Right atrium auricular region (tissue), 2 donors: ENCODE data around the gene IVD. TPM values are rescaled to one million over a fixed set of nuclear protein-coding genes. Genes with fewer than 3 reads are reported as not detected.

Experiments used
- DNase-seq: peaks from one replicate; pipeline ENCODE4 v3.0.0-alpha.2; 2019; ENCODE audit warnings: low spot score
- H3K27ac ChIP-seq, 2 donors: fragments of 200-600 bp; sonication (generic); 1 replicate in 1 of 2; 2 replicates in 1 of 2; pipeline ENCODE4 v1.5.1; 2016 to 2019
- H3K27me3 ChIP-seq, 2 donors: fragments of 200-600 bp; sonication (generic); one replicate each; pipeline versions ENCODE4 v1.5.1 to v1.6.0; 2017 to 2019
- H3K36me3 ChIP-seq: fragments of 200-600 bp; sonication (generic); one replicate; pipeline ENCODE4 v1.5.1; 2016
- H3K4me1 ChIP-seq, 2 donors: fragments of 200-600 bp; sonication (generic); one replicate each; pipeline versions ENCODE4 v1.5.1 to v1.6.0; 2017 to 2019
- H3K4me3 ChIP-seq, 2 donors: fragments of 200-600 bp; sonication (generic); 1 replicate in 1 of 2; 2 replicates in 1 of 2; pipeline ENCODE4 v1.5.1; 2017 to 2019; ENCODE audit warnings: mild to moderate bottlenecking in 1 of 2, moderate library complexity in 1 of 2
- H3K9me3 ChIP-seq, 2 donors: fragments of 200-600 bp; sonication (generic); one replicate each; pipeline ENCODE4 v1.5.1; 2019
- total RNA-seq, 2 donors: library from RNA; depleted of rRNA; stranded (reverse); fragments of >200 nt; gene quantifications; one replicate each; pipeline ENCODE4 v1.1.0, GENCODE V29; 2016
- TF ChIP-seq, protein P1 (sequence below), 2 donors: fragments of 200-600 bp; sonication (generic); IDR thresholded peaks; one replicate each; pipeline ENCODE4 v1.5.1; 2019; ENCODE audit warnings: antibody characterized with exemption in 2 of 2

IVD gene
- total RNA-seq, 2 donors from 2014 or later = 49.1 to 65.3 TPM

GRCh38 chr15:40407330-40407990, 1.9 kb downstream of the IVD start:
- TF ChIP-seq, protein P1, sequence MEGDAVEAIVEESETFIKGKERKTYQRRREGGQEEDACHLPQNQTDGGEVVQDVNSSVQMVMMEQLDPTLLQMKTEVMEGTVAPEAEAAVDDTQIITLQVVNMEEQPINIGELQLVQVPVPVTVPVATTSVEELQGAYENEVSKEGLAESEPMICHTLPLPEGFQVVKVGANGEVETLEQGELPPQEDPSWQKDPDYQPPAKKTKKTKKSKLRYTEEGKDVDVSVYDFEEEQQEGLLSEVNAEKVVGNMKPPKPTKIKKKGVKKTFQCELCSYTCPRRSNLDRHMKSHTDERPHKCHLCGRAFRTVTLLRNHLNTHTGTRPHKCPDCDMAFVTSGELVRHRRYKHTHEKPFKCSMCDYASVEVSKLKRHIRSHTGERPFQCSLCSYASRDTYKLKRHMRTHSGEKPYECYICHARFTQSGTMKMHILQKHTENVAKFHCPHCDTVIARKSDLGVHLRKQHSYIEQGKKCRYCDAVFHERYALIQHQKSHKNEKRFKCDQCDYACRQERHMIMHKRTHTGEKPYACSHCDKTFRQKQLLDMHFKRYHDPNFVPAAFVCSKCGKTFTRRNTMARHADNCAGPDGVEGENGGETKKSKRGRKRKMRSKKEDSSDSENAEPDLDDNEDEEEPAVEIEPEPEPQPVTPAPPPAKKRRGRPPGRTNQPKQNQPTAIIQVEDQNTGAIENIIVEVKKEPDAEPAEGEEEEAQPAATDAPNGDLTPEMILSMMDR (IDR thresholded peaks at IDR 0.05) = no peak
- H3K4me3 ChIP-seq = no peak overlapping the region
- no peak for DNase-seq
- peaks cover 20% of the 10 kb centered on the region for H3K36me3 ChIP-seq
- H3K27ac ChIP-seq = no peak overlapping the region
- H3K4me1 ChIP-seq = peaks cover 0 to 25% of the 10 kb centered on the region in 2 donors
- H3K27me3 ChIP-seq = no peaks in the 10 kb centered on the region
- H3K9me3 ChIP-seq = no peaks in the 10 kb centered on the region

- H3K9me3 ChIP-seq = no peaks in the 10 kb centered on the region
- peaks cover 27% of the 10 kb centered on the region for H3K36me3 ChIP-seq
These were observed 3.8 kb downstream of the IVD start for GRCh38 chr15:40409366-40409765.

DNA sequence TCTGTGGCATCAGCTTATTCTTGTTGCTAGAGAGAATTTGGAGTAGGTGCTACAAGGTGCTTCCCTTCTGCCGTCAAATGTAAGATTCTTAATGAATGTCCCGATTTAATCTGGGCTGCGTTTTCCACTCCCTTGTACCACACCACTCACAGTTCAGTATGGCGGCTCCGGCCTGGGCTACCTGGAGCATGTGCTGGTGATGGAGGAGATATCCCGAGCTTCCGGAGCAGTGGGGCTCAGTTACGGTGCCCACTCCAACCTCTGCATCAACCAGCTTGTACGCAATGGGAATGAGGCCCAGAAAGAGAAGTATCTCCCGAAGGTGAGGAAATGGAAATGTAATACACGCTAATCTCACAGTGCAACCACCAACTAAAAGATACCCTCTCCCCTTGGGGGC, 4.9 kb downstream of the IVD start:
- Histone ChIP-seq H3K27me3 (no peaks in the 10 kb centered on the region), H3K27ac (no peak overlapping the region), H3K4me3 (no peak overlapping the region), H3K36me3 (peaks cover 38% of the 10 kb centered on the region), H3K4me1 (peaks cover 0 to 19% of the 10 kb centered on the region in 2 donors), H3K9me3 (no peaks in the 10 kb centered on the region)
- DNase-seq = no peak
- TF ChIP-seq, protein P1 (IDR thresholded peaks at IDR 0.05) = no peak

More at GRCh38 chr15:40409366-40409765, 3.8 kb downstream of the IVD start:
- TF ChIP-seq, protein P1 (IDR thresholded peaks at IDR 0.05) = no peak
- Histone ChIP-seq H3K27ac (no peak overlapping the region), H3K27me3 (no peaks in the 10 kb centered on the region), H3K4me3 (no peak overlapping the region), H3K4me1 (peaks cover 0 to 25% of the 10 kb centered on the region in 2 donors)
- no peak for DNase-seq

DNA sequence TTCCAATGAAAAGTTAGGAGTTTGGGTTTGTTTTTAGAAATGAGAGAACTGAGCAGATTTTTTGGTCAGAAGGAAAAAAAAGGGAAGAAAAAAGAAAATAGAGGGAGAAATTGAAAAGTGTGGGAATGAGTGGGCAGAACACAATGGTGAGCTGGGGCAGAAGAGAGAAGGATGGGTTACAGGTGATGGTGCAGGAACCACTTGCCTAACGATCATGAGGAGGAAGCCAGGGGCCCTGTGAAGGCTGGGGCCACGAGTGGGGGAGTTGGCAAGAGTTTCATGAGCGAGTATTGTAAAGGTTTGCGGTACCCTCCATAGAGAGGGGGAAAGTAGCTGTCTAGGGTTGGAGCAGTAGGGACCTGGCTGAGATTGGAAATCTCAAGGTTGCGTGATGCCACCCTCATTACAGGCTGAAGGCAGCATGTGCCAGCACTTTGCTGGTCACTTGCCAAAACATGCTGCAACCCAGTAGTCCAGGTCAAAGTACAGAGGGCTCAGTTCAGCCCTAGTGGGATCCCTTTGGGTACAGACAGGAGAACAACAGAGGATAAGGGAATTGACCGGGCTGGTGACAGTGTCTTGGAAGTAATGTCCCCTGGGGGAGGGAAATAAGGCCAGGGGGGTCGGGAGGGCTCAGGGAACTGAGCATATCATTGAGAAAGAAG, 6.6 kb downstream of the IVD start:
- TF ChIP-seq, protein P1 (IDR thresholded peaks at IDR 0.05) = no peak
- no peak for DNase-seq

GRCh38 chr15:40413036-40413435, 7.4 kb downstream of the IVD start:
- peaks cover 39% of the 10 kb centered on the region for H3K36me3 ChIP-seq
- no peak for DNase-seq

More for the DNA sequence above, 6.6 kb downstream of the IVD start:
- H3K27ac ChIP-seq = no peak overlapping the region
- no peaks in the 10 kb centered on the region for H3K27me3 ChIP-seq
- H3K36me3 ChIP-seq = peaks cover 39% of the 10 kb centered on the region
- H3K9me3 ChIP-seq = no peaks in the 10 kb centered on the region
- H3K4me3 ChIP-seq = no peak overlapping the region
- H3K4me1 ChIP-seq = peaks cover 0 to 4% of the 10 kb centered on the region in 2 donors

More at GRCh38 chr15:40413036-40413435, 7.4 kb downstream of the IVD start:
- Histone ChIP-seq H3K27ac (no peak overlapping the region), H3K27me3 (no peaks in the 10 kb centered on the region), H3K4me1 (no peaks in the 10 kb centered on the region), H3K4me3 (no peak overlapping the region), H3K9me3 (no peaks in the 10 kb centered on the region)
- TF ChIP-seq, protein P1 (IDR thresholded peaks at IDR 0.05) = no peak
